WTC11 (cell line): Measurements from ENCODE around the gene CAPN11. TPM values are rescaled to one million over a fixed set of nuclear protein-coding genes. Genes with fewer than 3 reads are reported as not detected.

Source experiments
- ATAC-seq: fragments of 200-7000 bp; cut with Tn5 transposase; 2 replicates; pipeline ENCODE4 v1.10.0; 2021; ENCODE audit warnings: mild to moderate bottlenecking, moderate library complexity
- CTCF ChIA-PET: fragments of 300-600 bp; sonication (Branson Sonifier 250); formaldehyde crosslinking; loops from one replicate; lab custom pipeline; 2021; ENCODE audit warnings: antibody characterized with exemption; lab: Charles Lee
- POLR2A ChIA-PET: fragments of 350-600 bp; sonication (Branson Sonifier 250); formaldehyde crosslinking; loops from one replicate; lab custom pipeline; 2021; ENCODE audit warnings: antibody characterized with exemption; lab: Charles Lee
- DNase-seq: peaks from one replicate; pipeline ENCODE4 v3.0.0; 2021; ENCODE audit warnings: low spot score
- H3K27ac Mint-ChIP-seq: 2 replicates; pipeline ENCODE4 v1.8.0; 2021; ENCODE audit warnings: mixed read lengths
- H3K27me3 Mint-ChIP-seq: 2 replicates; pipeline ENCODE4 v1.8.0; 2021; ENCODE audit warnings: low read depth, mild to moderate bottlenecking, moderate library complexity, mixed read lengths
- H3K36me3 Mint-ChIP-seq: 2 replicates; pipeline ENCODE4 v1.8.0; 2021; ENCODE audit warnings: mixed read lengths
- H3K4me1 Mint-ChIP-seq: 2 replicates; pipeline ENCODE4 v1.8.0; 2022; ENCODE audit warnings: mixed read lengths
- H3K4me3 Mint-ChIP-seq: 2 replicates; pipeline ENCODE4 v1.8.0; 2021; ENCODE audit warnings: mild to moderate bottlenecking, moderate library complexity, mixed read lengths
- H3K9me3 Mint-ChIP-seq: 2 replicates; pipeline ENCODE4 v1.8.0; 2021; ENCODE audit warnings: mixed read lengths
- GTF2I ChIP-seq: fragments of 250-450 bp; sonication (Bioruptor Pico); conservative IDR thresholded peaks from 2 replicates; pipeline ENCODE4 v1.4.0; 2021; ENCODE audit warnings: mild to moderate bottlenecking
- MYBL2 ChIP-seq: sonication (generic); formaldehyde crosslinking; IDR thresholded peaks from 2 replicates; pipeline ENCODE4 v1.8.1; 2023; ENCODE audit warnings: mild to moderate bottlenecking, moderate library complexity, missing genetic modification reagents
- NFE2L1 ChIP-seq: sonication (generic); formaldehyde crosslinking; IDR thresholded peaks from 2 replicates; pipeline ENCODE4 v1.8.1; 2023; ENCODE audit warnings: missing genetic modification reagents
- PRRX2 ChIP-seq: fragments of 250-450 bp; sonication (Bioruptor Pico); IDR thresholded peaks from 2 replicates; pipeline ENCODE4 v1.8.0; 2021; ENCODE audit warnings: mild to moderate bottlenecking
- TCF7 ChIP-seq: sonication (generic); formaldehyde crosslinking; IDR thresholded peaks from 2 replicates; pipeline ENCODE4 v1.8.0; 2022; ENCODE audit warnings: mild to moderate bottlenecking, low read depth, missing genetic modification reagents, moderate library complexity
- ZNF121 ChIP-seq: sonication (generic); formaldehyde crosslinking; IDR thresholded peaks from 2 replicates; pipeline ENCODE4 v1.8.0; 2023; ENCODE audit warnings: missing genetic modification reagents
- ZNF138 ChIP-seq: sonication (generic); formaldehyde crosslinking; conservative IDR thresholded peaks from 2 replicates; pipeline ENCODE4 v1.8.1; 2022; ENCODE audit warnings: mild to moderate bottlenecking, moderate library complexity, missing genetic modification reagents
- ZNF263 ChIP-seq: sonication (generic); formaldehyde crosslinking; IDR thresholded peaks from 2 replicates; pipeline ENCODE4 v1.8.1; 2022; ENCODE audit warnings: low read depth, mild to moderate bottlenecking, moderate library complexity, missing genetic modification reagents
- ZNF396 ChIP-seq: fragments of 250-450 bp; sonication (Bioruptor Pico); IDR thresholded peaks from 2 replicates; pipeline ENCODE4 v1.8.0; 2021; ENCODE audit warnings: mild to moderate bottlenecking, moderate library complexity, borderline replicate concordance
- total RNA-seq: library from RNA; stranded (reverse); gene quantifications from 3 replicates; pipeline ENCODE4 v1.2.3, GENCODE V29; 2021
- TF ChIP-seq, protein P1 (sequence below): sonication (generic); formaldehyde crosslinking; IDR thresholded peaks from 2 replicates; pipeline ENCODE4 v1.8.0; 2022; ENCODE audit warnings: missing genetic modification reagents
- TF ChIP-seq, protein P2 (sequence below): sonication (generic); formaldehyde crosslinking; IDR thresholded peaks from 2 replicates; pipeline ENCODE4 v1.8.0; 2023; ENCODE audit warnings: missing genetic modification reagents, mild to moderate bottlenecking, borderline replicate concordance
- TF ChIP-seq, protein P3 (sequence below): sonication (generic); formaldehyde crosslinking; IDR thresholded peaks from 2 replicates; pipeline ENCODE4 v1.8.1; 2023; ENCODE audit warnings: mild to moderate bottlenecking, missing genetic modification reagents, moderate library complexity
- TF ChIP-seq, protein P4 (sequence below): fragments of 250-450 bp; sonication (Bioruptor Pico); IDR thresholded peaks from 2 replicates; pipeline ENCODE4 v1.9.0; 2021; ENCODE audit warnings: mild to moderate bottlenecking

Gene CAPN11
- total RNA-seq, 1 experiment from 2014 or later, result 2.3 TPM

DNA sequence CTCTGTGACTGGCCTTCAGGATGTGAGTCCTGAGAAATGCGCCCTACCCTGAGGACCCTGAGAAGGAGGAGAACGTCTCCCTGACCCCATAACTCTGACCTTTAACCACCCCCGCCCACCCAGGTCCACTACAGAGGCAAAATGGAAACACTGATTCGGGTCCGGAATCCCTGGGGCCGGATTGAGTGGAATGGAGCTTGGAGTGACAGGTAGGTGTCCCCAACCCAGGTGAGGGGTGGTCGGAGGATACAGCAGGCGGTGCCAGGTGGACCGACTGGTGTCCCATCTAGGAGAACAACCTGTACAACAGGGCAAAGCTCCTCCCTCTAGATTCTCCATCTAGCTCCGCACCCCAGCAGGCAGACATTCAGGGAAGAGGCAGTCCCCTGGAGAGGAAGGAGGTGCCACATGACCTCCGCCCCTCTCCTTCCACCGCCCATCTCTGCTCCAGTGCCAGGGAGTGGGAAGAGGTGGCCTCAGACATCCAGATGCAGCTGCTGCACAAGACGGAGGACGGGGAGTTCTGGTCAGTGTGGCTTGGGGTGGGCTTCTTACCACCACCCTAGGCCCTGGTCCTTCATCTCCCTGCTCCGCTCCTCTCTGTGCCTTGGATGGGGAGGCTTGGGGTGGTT is 17.6 kb downstream of the CAPN11 start:
- Mint-ChIP-seq H3K9me3 (no peaks in the 10 kb centered on the region), H3K4me3 (no peak overlapping the region), H3K36me3 (no peaks in the 10 kb centered on the region), H3K4me1 (peaks cover 10% of the 10 kb centered on the region), H3K27ac (peak overlapping the region; percentile 36; the same call in 1 of the 2 replicates), H3K27me3 (no peaks in the 10 kb centered on the region)
- CTCF ChIA-PET, result interaction anchor here (0.6 to 1.6 kb wide), 4 partner anchors 22 to 70 kb away, joined by 3 to 5 read pairs (median 4); partner anchors contain the start of genes MRPL14 and TMEM63B
- TF ChIP-seq ZNF121 (CRISPR knock-in tag) (no peak), ZNF138 (CRISPR knock-in tag) (no peak), MYBL2 (CRISPR knock-in tag) (no peak), NFE2L1 (no peak), GTF2I (no peak)
- TF ChIP-seq, protein P1, sequence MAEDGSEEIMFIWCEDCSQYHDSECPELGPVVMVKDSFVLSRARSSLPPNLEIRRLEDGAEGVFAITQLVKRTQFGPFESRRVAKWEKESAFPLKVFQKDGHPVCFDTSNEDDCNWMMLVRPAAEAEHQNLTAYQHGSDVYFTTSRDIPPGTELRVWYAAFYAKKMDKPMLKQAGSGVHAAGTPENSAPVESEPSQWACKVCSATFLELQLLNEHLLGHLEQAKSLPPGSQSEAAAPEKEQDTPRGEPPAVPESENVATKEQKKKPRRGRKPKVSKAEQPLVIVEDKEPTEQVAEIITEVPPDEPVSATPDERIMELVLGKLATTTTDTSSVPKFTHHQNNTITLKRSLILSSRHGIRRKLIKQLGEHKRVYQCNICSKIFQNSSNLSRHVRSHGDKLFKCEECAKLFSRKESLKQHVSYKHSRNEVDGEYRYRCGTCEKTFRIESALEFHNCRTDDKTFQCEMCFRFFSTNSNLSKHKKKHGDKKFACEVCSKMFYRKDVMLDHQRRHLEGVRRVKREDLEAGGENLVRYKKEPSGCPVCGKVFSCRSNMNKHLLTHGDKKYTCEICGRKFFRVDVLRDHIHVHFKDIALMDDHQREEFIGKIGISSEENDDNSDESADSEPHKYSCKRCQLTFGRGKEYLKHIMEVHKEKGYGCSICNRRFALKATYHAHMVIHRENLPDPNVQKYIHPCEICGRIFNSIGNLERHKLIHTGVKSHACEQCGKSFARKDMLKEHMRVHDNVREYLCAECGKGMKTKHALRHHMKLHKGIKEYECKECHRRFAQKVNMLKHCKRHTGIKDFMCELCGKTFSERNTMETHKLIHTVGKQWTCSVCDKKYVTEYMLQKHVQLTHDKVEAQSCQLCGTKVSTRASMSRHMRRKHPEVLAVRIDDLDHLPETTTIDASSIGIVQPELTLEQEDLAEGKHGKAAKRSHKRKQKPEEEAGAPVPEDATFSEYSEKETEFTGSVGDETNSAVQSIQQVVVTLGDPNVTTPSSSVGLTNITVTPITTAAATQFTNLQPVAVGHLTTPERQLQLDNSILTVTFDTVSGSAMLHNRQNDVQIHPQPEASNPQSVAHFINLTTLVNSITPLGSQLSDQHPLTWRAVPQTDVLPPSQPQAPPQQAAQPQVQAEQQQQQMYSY (CRISPR knock-in tag), result peak; percentile 79
- TF ChIP-seq, protein P2, sequence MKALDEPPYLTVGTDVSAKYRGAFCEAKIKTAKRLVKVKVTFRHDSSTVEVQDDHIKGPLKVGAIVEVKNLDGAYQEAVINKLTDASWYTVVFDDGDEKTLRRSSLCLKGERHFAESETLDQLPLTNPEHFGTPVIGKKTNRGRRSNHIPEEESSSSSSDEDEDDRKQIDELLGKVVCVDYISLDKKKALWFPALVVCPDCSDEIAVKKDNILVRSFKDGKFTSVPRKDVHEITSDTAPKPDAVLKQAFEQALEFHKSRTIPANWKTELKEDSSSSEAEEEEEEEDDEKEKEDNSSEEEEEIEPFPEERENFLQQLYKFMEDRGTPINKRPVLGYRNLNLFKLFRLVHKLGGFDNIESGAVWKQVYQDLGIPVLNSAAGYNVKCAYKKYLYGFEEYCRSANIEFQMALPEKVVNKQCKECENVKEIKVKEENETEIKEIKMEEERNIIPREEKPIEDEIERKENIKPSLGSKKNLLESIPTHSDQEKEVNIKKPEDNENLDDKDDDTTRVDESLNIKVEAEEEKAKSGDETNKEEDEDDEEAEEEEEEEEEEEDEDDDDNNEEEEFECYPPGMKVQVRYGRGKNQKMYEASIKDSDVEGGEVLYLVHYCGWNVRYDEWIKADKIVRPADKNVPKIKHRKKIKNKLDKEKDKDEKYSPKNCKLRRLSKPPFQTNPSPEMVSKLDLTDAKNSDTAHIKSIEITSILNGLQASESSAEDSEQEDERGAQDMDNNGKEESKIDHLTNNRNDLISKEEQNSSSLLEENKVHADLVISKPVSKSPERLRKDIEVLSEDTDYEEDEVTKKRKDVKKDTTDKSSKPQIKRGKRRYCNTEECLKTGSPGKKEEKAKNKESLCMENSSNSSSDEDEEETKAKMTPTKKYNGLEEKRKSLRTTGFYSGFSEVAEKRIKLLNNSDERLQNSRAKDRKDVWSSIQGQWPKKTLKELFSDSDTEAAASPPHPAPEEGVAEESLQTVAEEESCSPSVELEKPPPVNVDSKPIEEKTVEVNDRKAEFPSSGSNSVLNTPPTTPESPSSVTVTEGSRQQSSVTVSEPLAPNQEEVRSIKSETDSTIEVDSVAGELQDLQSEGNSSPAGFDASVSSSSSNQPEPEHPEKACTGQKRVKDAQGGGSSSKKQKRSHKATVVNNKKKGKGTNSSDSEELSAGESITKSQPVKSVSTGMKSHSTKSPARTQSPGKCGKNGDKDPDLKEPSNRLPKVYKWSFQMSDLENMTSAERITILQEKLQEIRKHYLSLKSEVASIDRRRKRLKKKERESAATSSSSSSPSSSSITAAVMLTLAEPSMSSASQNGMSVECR (CRISPR knock-in tag), result no peak
- DNase-seq, result no peak
- ATAC-seq, result no peak
- POLR2A ChIA-PET, result no interaction called here

DNA sequence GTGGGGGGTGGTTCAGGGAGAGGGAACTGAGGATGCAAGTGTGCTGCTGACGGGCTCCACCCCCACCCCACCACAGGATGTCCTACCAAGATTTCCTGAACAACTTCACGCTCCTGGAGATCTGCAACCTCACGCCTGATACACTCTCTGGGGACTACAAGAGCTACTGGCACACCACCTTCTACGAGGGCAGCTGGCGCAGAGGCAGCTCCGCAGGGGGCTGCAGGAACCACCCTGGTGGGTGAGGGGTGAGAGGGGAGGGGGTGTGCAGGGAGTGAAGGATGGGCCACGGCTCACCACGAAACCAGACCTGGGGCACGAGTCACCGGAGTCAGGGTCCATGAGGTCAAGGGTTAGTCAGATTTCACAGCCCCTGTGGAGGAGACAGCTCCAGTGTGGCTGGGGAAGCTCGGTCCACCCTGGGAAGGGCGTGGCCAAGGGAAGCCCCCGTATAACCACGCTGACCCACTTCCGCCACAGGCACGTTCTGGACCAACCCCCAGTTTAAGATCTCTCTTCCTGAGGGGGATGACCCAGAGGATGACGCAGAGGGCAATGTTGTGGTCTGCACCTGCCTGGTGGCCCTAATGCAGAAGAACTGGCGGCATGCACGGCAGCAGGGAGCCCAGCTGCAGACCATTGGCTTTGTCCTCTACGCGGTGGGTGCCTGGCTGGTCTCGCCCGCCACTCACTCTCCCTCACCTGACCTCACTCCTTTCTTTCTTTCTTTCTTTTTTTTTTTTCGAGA is 18.3 kb downstream of the CAPN11 start:
- Mint-ChIP-seq H3K27ac (no peak overlapping the region), H3K27me3 (no peaks in the 10 kb centered on the region), H3K4me1 (peaks cover 10% of the 10 kb centered on the region), H3K9me3 (no peaks in the 10 kb centered on the region), H3K36me3 (no peaks in the 10 kb centered on the region), H3K4me3 (no peak overlapping the region)
- ChIA-PET POLR2A (interaction anchor here (1.4 kb wide), 1 partner anchor 15 kb away, joined by 3 read pairs; no protein-coding TSS in a partner anchor), CTCF (interaction anchor here (1.0 to 1.6 kb wide), 3 partner anchors 49 to 69 kb away, joined by 3 to 4 read pairs (median 4); partner anchors contain the start of genes MRPL14 and TMEM63B)
- TF ChIP-seq PRRX2 (CRISPR knock-in tag) (no peak), ZNF396 (CRISPR knock-in tag) (no peak), TCF7 (no peak), ZNF263 (CRISPR knock-in tag) (no peak)
- TF ChIP-seq, protein P3, sequence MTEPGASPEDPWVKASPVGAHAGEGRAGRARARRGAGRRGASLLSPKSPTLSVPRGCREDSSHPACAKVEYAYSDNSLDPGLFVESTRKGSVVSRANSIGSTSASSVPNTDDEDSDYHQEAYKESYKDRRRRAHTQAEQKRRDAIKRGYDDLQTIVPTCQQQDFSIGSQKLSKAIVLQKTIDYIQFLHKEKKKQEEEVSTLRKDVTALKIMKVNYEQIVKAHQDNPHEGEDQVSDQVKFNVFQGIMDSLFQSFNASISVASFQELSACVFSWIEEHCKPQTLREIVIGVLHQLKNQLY (CRISPR knock-in tag), result no peak
- TF ChIP-seq, protein P4, sequence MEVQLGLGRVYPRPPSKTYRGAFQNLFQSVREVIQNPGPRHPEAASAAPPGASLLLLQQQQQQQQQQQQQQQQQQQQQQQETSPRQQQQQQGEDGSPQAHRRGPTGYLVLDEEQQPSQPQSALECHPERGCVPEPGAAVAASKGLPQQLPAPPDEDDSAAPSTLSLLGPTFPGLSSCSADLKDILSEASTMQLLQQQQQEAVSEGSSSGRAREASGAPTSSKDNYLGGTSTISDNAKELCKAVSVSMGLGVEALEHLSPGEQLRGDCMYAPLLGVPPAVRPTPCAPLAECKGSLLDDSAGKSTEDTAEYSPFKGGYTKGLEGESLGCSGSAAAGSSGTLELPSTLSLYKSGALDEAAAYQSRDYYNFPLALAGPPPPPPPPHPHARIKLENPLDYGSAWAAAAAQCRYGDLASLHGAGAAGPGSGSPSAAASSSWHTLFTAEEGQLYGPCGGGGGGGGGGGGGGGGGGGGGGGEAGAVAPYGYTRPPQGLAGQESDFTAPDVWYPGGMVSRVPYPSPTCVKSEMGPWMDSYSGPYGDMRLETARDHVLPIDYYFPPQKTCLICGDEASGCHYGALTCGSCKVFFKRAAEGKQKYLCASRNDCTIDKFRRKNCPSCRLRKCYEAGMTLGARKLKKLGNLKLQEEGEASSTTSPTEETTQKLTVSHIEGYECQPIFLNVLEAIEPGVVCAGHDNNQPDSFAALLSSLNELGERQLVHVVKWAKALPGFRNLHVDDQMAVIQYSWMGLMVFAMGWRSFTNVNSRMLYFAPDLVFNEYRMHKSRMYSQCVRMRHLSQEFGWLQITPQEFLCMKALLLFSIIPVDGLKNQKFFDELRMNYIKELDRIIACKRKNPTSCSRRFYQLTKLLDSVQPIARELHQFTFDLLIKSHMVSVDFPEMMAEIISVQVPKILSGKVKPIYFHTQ (CRISPR knock-in tag), result no peak
- no peak for DNase-seq
- no peak for ATAC-seq
